MM.1S (cell line): ENCODE measurements around the gene RAB3A.

ENCODE experiments used
- DNase-seq: peaks from one replicate; pipeline ENCODE4 v3.0.0-alpha.2; 2015
- H2AFZ ChIP-seq: fragments of 300-600 bp; sonication (generic); 2 replicates; pipeline ENCODE4 v1.6.0; 2016; ENCODE audit warnings: antibody characterized with exemption, low read length
- H3F3A ChIP-seq: fragments of 300-600 bp; sonication (generic); 2 replicates; pipeline ENCODE4 v1.6.1; 2016; ENCODE audit warnings: mild to moderate bottlenecking, antibody characterized with exemption, low read length, moderate library complexity, mixed read lengths; ENCODE audit not compliant: insufficient read depth
- H3K27ac ChIP-seq: fragments of 300-600 bp; sonication (generic); 2 replicates; pipeline ENCODE4 v1.5.1; 2016; ENCODE audit warnings: mild to moderate bottlenecking, low read length
- H3K27me3 ChIP-seq: fragments of 300-600 bp; sonication (generic); replicated peaks from 2 replicates; pipeline ENCODE4 v1.6.0; 2016; ENCODE audit warnings: low read length; ENCODE audit not compliant: insufficient read depth
- H3K36me3 ChIP-seq: fragments of 300-600 bp; sonication (generic); replicated peaks from 2 replicates; pipeline ENCODE4 v1.6.1; 2016; ENCODE audit warnings: mild to moderate bottlenecking, low read length, mixed read lengths; ENCODE audit not compliant: insufficient read depth
- H3K4me1 ChIP-seq: fragments of 300-600 bp; sonication (generic); 2 replicates; pipeline ENCODE4 v1.6.1; 2016; ENCODE audit warnings: low read length, mixed read lengths
- H3K4me2 ChIP-seq: fragments of 300-600 bp; sonication (generic); 2 replicates; pipeline ENCODE4 v1.6.0; 2016; ENCODE audit warnings: low read depth, low read length
- H3K4me3 ChIP-seq: fragments of 300-600 bp; sonication (generic); 2 replicates; pipeline ENCODE4 v1.5.1; 2016; ENCODE audit warnings: low read length, mixed read lengths
- H3K79me2 ChIP-seq: fragments of 300-600 bp; sonication (generic); 2 replicates; pipeline ENCODE4 v1.6.1; 2016; ENCODE audit warnings: mixed run types, low read length, mixed read lengths
- H3K9ac ChIP-seq: fragments of 300-600 bp; sonication (generic); 2 replicates; pipeline ENCODE4 v1.6.1; 2016; ENCODE audit warnings: low read length, mixed read lengths
- H3K9me2 ChIP-seq: fragments of 300-600 bp; sonication (generic); replicated peaks from 2 replicates; pipeline ENCODE4 v1.6.1; 2016; ENCODE audit warnings: mild to moderate bottlenecking, low read length, mixed read lengths; ENCODE audit not compliant: insufficient read depth
- H3K9me3 ChIP-seq: fragments of 300-600 bp; sonication (generic); replicated peaks from 2 replicates; pipeline ENCODE4 v1.6.1; 2016; ENCODE audit warnings: mild to moderate bottlenecking, low read length, mixed read lengths; ENCODE audit not compliant: insufficient read depth
- H4K20me1 ChIP-seq: fragments of 300-600 bp; sonication (generic); 2 replicates; pipeline ENCODE4 v1.6.1; 2016; ENCODE audit warnings: mild to moderate bottlenecking, low read length, moderate library complexity, mixed read lengths; ENCODE audit not compliant: insufficient read depth
- EZH2 ChIP-seq: fragments of 300-600 bp; sonication (generic); optimal IDR thresholded peaks from 2 replicates; pipeline ENCODE3; 2017; ENCODE audit warnings: low read depth, mild to moderate bottlenecking, antibody characterized with exemption, low read length, mixed read lengths
- EZH2phosphoT487 ChIP-seq: fragments of 300-600 bp; sonication (generic); IDR thresholded peaks from 2 replicates; pipeline ENCODE4 v1.6.1; 2018; ENCODE audit warnings: antibody characterized with exemption, low read length
- TF ChIP-seq, protein P1 (sequence below): fragments of 300-600 bp; sonication (generic); IDR thresholded peaks from 2 replicates; pipeline ENCODE4 v1.5.1; 2016; ENCODE audit warnings: antibody characterized with exemption, low read length, mixed read lengths

RAB3A gene

DNA sequence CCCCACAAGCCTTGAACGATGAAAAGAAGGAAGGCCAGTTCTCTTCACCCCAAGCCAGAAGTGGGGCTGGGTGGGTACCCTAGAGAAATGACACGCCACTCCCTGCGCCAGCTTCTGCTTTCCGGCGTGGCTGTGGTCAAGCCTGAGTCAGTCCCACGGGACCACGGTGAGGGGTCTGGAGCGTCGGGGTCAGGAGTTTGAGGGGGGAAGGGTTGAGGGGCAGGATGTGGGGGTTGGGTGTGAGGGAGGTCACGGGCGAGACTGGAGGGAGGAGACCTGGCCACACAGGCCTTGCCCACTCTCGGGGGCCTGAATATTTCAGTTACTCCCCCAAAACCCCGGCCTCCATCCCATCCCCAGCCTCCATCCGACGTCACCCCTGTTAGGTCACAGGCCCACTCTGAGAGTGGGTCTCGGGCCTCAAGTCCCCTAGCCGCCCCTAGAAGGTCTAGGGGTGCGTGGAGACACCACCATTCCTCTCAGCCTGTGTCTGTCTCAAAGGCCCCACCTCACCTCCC lies 30.7 kb downstream of the RAB3A start:
- peak overlapping the region; percentile 60; the same call in 1 of the 2 replicates for H3K9ac ChIP-seq
- H3K4me3 ChIP-seq, result peak overlapping the region; percentile 64; the same call in 1 of the 2 replicates
- no peaks in the 10 kb centered on the region for H3K9me2 ChIP-seq
- peaks cover 8% of the 10 kb centered on the region; the same call in 1 of the 2 replicates for H3K4me1 ChIP-seq
- peak overlapping the region; percentile 63 for H2AFZ ChIP-seq
- TF ChIP-seq EZH2 (no peak), EZH2phosphoT487 (no peak)
- TF ChIP-seq, protein P1, sequence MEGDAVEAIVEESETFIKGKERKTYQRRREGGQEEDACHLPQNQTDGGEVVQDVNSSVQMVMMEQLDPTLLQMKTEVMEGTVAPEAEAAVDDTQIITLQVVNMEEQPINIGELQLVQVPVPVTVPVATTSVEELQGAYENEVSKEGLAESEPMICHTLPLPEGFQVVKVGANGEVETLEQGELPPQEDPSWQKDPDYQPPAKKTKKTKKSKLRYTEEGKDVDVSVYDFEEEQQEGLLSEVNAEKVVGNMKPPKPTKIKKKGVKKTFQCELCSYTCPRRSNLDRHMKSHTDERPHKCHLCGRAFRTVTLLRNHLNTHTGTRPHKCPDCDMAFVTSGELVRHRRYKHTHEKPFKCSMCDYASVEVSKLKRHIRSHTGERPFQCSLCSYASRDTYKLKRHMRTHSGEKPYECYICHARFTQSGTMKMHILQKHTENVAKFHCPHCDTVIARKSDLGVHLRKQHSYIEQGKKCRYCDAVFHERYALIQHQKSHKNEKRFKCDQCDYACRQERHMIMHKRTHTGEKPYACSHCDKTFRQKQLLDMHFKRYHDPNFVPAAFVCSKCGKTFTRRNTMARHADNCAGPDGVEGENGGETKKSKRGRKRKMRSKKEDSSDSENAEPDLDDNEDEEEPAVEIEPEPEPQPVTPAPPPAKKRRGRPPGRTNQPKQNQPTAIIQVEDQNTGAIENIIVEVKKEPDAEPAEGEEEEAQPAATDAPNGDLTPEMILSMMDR, result no peak
- DNase-seq, result no peak
- H3K27me3 ChIP-seq, result no peaks in the 10 kb centered on the region
- no peaks in the 10 kb centered on the region for H3K36me3 ChIP-seq
- H3K79me2 ChIP-seq, result peaks cover 5% of the 10 kb centered on the region; the same call in 1 of the 2 replicates
- H3K9me3 ChIP-seq, result no peaks in the 10 kb centered on the region
- peak overlapping the region; percentile 97 for H3K4me2 ChIP-seq
- H3K27ac ChIP-seq, result no peak overlapping the region; the same call in 1 of the 2 replicates
- no peaks in the 10 kb centered on the region for H4K20me1 ChIP-seq
- H3F3A ChIP-seq, result peaks cover 10% of the 10 kb centered on the region; the same call in 1 of the 2 replicates

DNA sequence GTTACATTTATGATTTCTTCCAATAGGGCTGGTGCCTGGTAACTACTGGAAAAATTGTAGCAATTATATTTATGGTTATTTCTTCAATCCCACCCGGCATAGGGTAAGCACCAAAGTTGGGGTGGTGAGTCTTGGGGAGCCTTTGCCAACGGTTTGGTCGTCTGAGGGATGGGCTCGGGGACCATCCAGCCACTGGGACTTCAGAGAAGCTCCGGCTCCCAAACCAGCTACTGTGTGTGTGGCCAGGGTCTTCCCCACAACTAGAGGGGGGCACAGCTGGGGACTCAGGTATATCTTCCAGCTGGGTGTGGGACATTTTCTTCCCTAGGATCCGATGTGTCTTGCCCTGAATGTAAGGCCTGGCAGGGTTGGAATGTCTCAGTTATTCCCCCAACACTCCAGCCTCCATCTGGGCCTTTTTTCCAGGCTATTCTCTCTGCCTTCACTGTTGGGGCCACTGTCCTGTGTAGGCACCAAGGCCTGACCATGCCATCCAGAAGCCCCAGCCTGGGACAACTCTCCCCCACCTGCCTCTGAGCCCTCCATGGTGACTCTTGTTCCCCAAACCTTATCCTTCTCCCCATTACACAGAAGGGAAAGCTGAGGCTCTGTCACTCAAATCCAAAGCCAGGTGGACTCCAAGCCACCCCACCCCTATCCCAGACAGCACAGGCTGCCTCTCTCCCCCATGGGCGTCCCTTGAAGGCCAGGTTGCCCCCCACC lies 31.4 kb downstream of the RAB3A start:
- no peak overlapping the region for H3K9ac ChIP-seq
- peaks cover 8% of the 10 kb centered on the region; the same call in 1 of the 2 replicates for H3K4me1 ChIP-seq
- H3K27ac ChIP-seq, result no peak overlapping the region
- no peak overlapping the region for H3K4me2 ChIP-seq
- no peaks in the 10 kb centered on the region for H4K20me1 ChIP-seq
- no peak overlapping the region for H3K4me3 ChIP-seq
- no peaks in the 10 kb centered on the region for H3K9me3 ChIP-seq
- TF ChIP-seq EZH2 (no peak), EZH2phosphoT487 (no peak)
- TF ChIP-seq, protein P1, result no peak
- no peaks in the 10 kb centered on the region for H3K27me3 ChIP-seq
- peaks cover 10% of the 10 kb centered on the region; the same call in 1 of the 2 replicates for H3F3A ChIP-seq
- peaks cover 5% of the 10 kb centered on the region; the same call in 1 of the 2 replicates for H3K79me2 ChIP-seq
- H2AFZ ChIP-seq, result no peak overlapping the region
- H3K36me3 ChIP-seq, result no peaks in the 10 kb centered on the region
- no peaks in the 10 kb centered on the region for H3K9me2 ChIP-seq
- DNase-seq, result no peak

DNA sequence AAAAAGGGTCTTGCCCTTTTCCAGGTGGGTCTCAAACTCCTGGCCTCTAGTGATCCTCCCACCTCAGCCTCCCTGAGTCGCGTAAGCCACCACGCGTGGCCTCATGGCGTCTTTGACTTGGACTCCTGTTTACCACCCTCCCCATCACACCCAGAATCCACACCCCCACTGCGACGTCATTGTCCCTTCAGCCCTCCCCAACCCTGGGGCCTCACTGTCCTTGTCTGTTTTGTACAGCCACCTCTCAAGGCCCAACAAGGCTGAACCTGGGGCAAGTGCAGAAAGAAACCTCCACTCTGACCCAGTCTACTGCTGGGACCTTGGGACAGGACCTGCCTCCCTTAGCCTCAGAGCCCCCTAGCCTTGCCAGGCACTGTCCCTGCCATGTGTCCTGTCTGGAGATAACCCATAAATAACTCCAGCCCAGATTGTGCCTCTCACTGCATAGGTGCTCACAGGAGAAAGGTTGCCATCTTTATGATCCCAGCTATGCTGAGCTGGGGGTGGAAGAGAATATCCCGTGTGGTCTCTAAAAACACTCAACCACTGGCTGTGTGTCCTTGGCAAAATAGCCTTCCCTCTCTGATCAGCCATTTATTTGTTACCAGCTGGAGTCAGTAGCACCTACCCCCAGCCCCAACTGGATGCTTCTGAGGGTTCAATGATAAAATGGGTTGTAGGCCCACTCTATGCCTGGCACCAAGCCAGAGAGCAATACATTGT lies 32.1 kb downstream of the RAB3A start:
- Histone ChIP-seq H3K27ac (no peak overlapping the region), H3K4me3 (no peak overlapping the region), H4K20me1 (no peaks in the 10 kb centered on the region), H2AFZ (no peak overlapping the region), H3F3A (peaks cover 10% of the 10 kb centered on the region; the same call in 1 of the 2 replicates), H3K4me2 (no peak overlapping the region), H3K27me3 (no peaks in the 10 kb centered on the region), H3K9me2 (no peaks in the 10 kb centered on the region), H3K4me1 (peaks cover 8% of the 10 kb centered on the region; the same call in 1 of the 2 replicates), H3K79me2 (peaks cover 5% of the 10 kb centered on the region; the same call in 1 of the 2 replicates), H3K36me3 (no peaks in the 10 kb centered on the region), H3K9me3 (no peaks in the 10 kb centered on the region), H3K9ac (no peak overlapping the region)
- peak; percentile 1 for DNase-seq
- TF ChIP-seq, protein P1, result no peak
- TF ChIP-seq EZH2, result no peak
- no peak for TF ChIP-seq EZH2phosphoT487
